Measurements from ENCODE around the gene MYL6B.

DNA sequence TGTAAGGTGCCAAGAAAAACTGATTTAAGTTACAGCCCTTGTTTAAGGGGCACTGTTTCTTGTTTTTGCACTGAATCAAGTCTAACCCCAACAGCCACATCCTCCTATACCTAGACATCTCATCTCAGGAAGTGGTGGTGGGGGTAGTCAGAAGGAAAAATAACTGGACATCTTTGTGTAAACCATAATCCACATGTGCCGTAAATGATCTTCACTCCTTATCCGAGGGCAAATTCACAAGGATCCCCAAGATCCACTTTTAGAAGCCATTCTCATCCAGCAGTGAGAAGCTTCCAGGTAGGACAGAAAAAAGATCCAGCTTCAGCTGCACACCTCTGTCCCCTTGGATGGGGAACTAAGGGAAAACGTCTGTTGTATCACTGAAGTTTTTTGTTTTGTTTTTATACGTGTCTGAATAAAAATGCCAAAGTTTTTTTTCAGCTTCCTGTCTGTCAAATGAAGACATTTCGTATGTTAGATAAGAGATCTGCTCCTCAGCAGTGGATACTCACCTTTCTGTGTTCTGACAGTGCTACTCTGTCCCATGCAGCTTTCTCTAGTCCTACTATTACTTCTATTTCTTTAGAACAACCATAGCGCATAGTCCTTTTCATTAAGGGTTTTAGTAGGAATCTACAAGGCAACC lies 49.2 kb upstream of the MYL6B start:
- TF ChIP-seq, protein P1, sequence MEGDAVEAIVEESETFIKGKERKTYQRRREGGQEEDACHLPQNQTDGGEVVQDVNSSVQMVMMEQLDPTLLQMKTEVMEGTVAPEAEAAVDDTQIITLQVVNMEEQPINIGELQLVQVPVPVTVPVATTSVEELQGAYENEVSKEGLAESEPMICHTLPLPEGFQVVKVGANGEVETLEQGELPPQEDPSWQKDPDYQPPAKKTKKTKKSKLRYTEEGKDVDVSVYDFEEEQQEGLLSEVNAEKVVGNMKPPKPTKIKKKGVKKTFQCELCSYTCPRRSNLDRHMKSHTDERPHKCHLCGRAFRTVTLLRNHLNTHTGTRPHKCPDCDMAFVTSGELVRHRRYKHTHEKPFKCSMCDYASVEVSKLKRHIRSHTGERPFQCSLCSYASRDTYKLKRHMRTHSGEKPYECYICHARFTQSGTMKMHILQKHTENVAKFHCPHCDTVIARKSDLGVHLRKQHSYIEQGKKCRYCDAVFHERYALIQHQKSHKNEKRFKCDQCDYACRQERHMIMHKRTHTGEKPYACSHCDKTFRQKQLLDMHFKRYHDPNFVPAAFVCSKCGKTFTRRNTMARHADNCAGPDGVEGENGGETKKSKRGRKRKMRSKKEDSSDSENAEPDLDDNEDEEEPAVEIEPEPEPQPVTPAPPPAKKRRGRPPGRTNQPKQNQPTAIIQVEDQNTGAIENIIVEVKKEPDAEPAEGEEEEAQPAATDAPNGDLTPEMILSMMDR (IDR thresholded peaks at IDR 0.05): no peak
- TF ChIP-seq POLR2A (IDR thresholded peaks at IDR 0.05; ENCODE audit: low read depth) (no peak), POLR2AphosphoS5 (IDR thresholded peaks at IDR 0.05) (no peak)

Measured in esophagus muscularis mucosa (tissue), 3 donors.